HEK293 (cell line): Measurements from ENCODE around the gene ESPL1.

Experiments
- CTCF ChIA-PET: fragments of 350-600 bp; formaldehyde crosslinking; extraction: SDS; loops from one replicate; lab custom pipeline; 2021; ENCODE audit warnings: antibody characterized with exemption; lab: Yijun Ruan, JAX
- POLR2A ChIA-PET: fragments of 300-600 bp; formaldehyde crosslinking; extraction: SDS; loops from one replicate; lab custom pipeline; 2020; ENCODE audit warnings: antibody characterized with exemption, inconsistent platforms; lab: Yijun Ruan, JAX
- H3K27ac ChIP-seq: fragments of 200-500 bp; sonication (Bioruptor generic); 2 replicates; pipeline ENCODE4 v1.5.1; 2014; ENCODE audit warnings: low read depth, low read length, control low read depth, inconsistent platforms; ENCODE audit errors: extremely low read depth
- H3K36me3 ChIP-seq, 2 experiments: fragments of 200-500 bp in 1 of 2; sonication (Bioruptor generic) in 1 of 2; 1 replicate in 1 of 2; 2 replicates in 1 of 2; pipeline ENCODE4 v1.5.1; 2014 to 2017; ENCODE audit warnings: inconsistent platforms in 2 of 2, low read length in 2 of 2; ENCODE audit not compliant: control insufficient read depth in 2 of 2, insufficient read depth in 1 of 2
- H3K4me1 ChIP-seq: fragments of 200-500 bp; sonication (Bioruptor generic); 2 replicates; pipeline ENCODE4 v1.5.1; 2014; ENCODE audit warnings: mild to moderate bottlenecking, low read length, inconsistent platforms; ENCODE audit not compliant: control insufficient read depth, insufficient read depth
- H3K4me3 ChIP-seq: 2 replicates; pipeline ENCODE4 v1.5.1; 2011; ENCODE audit warnings: low read depth, mild to moderate bottlenecking, control low read depth, low read length, moderate library complexity
- H3K9me3 ChIP-seq: fragments of 200-500 bp; sonication (Bioruptor generic); 2 replicates; pipeline ENCODE4 v1.5.1; 2014; ENCODE audit warnings: low read depth, low read length, inconsistent platforms; ENCODE audit not compliant: control insufficient read depth, insufficient read depth
- FEZF1 ChIP-seq: fragments of 450-650 bp; formaldehyde crosslinking; IDR thresholded peaks from 2 replicates; pipeline ENCODE4 v1.5.1; 2016; ENCODE audit warnings: missing biosample characterization, missing genetic modification characterization
- GLIS1 ChIP-seq: fragments of 450-650 bp; formaldehyde crosslinking; IDR thresholded peaks from 2 replicates; pipeline ENCODE4 v1.5.1; 2016; ENCODE audit warnings: missing biosample characterization, missing genetic modification characterization
- HOXA7 ChIP-seq: sonication (generic); formaldehyde crosslinking; IDR thresholded peaks from 2 replicates; pipeline ENCODE4 v1.8.1; 2022; ENCODE audit warnings: missing genetic modification reagents, borderline replicate concordance
- OVOL3 ChIP-seq: fragments of 450-650 bp; formaldehyde crosslinking; IDR thresholded peaks from 2 replicates; pipeline ENCODE4 v1.5.1; 2016; ENCODE audit warnings: missing biosample characterization, missing genetic modification characterization
- PRDM1 ChIP-seq: fragments of 450-650 bp; formaldehyde crosslinking; IDR thresholded peaks from 2 replicates; pipeline ENCODE4; 2016; ENCODE audit warnings: missing biosample characterization, missing genetic modification characterization
- ZBTB48 ChIP-seq: fragments of 450-650 bp; formaldehyde crosslinking; IDR thresholded peaks from 2 replicates; pipeline ENCODE4 v1.5.1; 2016; ENCODE audit warnings: missing biosample characterization, missing genetic modification characterization
- ZFHX2 ChIP-seq: fragments of 450-650 bp; formaldehyde crosslinking; conservative IDR thresholded peaks from 2 replicates; pipeline ENCODE4 v1.5.1; 2016; ENCODE audit warnings: missing biosample characterization, missing genetic modification characterization
- ZNF10 ChIP-seq: fragments of 450-650 bp; formaldehyde crosslinking; IDR thresholded peaks from 2 replicates; pipeline ENCODE4 v1.5.1; 2017; ENCODE audit warnings: missing biosample characterization, missing genetic modification characterization
- ZNF114 ChIP-seq: fragments of 450-650 bp; formaldehyde crosslinking; IDR thresholded peaks from 2 replicates; pipeline ENCODE4 v1.5.0; 2017; ENCODE audit warnings: missing biosample characterization, missing genetic modification characterization
- ZNF121 ChIP-seq: fragments of 450-650 bp; formaldehyde crosslinking; IDR thresholded peaks from 2 replicates; pipeline ENCODE4 v1.5.1; 2016; ENCODE audit warnings: missing biosample characterization, missing genetic modification characterization
- ZNF202 ChIP-seq: fragments of 450-650 bp; formaldehyde crosslinking; IDR thresholded peaks from 2 replicates; pipeline ENCODE4 v1.5.1; 2016; ENCODE audit warnings: missing biosample characterization, missing genetic modification characterization, borderline replicate concordance
- ZNF223 ChIP-seq: fragments of 450-650 bp; formaldehyde crosslinking; IDR thresholded peaks from 2 replicates; pipeline ENCODE4 v1.5.1; 2016; ENCODE audit warnings: missing biosample characterization, missing genetic modification characterization
- ZNF362 ChIP-seq: fragments of 450-650 bp; formaldehyde crosslinking; IDR thresholded peaks from 2 replicates; pipeline ENCODE4 v1.5.1; 2016; ENCODE audit warnings: missing biosample characterization, missing genetic modification characterization
- ZNF398 ChIP-seq: fragments of 450-650 bp; formaldehyde crosslinking; IDR thresholded peaks from 2 replicates; pipeline ENCODE4 v1.5.1; 2017; ENCODE audit warnings: missing biosample characterization, missing genetic modification characterization
- ZNF514 ChIP-seq: fragments of 450-650 bp; formaldehyde crosslinking; IDR thresholded peaks from 2 replicates; pipeline ENCODE4 v1.5.1; 2016; ENCODE audit warnings: missing biosample characterization, missing genetic modification characterization
- ZNF530 ChIP-seq: fragments of 450-650 bp; formaldehyde crosslinking; IDR thresholded peaks from 2 replicates; pipeline ENCODE4 v1.5.1; 2016; ENCODE audit warnings: low read depth, missing biosample characterization, missing genetic modification characterization
- ZNF549 ChIP-seq: fragments of 450-650 bp; IDR thresholded peaks from 2 replicates; pipeline ENCODE4 v1.5.1; 2018; ENCODE audit warnings: missing biosample characterization, missing genetic modification characterization, mild to moderate bottlenecking, inconsistent platforms, moderate library complexity
- ZNF624 ChIP-seq: fragments of 450-650 bp; formaldehyde crosslinking; IDR thresholded peaks from 2 replicates; pipeline ENCODE4 v1.5.1; 2017; ENCODE audit warnings: missing biosample characterization, missing genetic modification characterization
- ZNF626 ChIP-seq: fragments of 450-650 bp; sonication (Bioruptor Pico); formaldehyde crosslinking; IDR thresholded peaks from 2 replicates; pipeline ENCODE4 v1.5.1; 2018; ENCODE audit warnings: missing biosample characterization, missing genetic modification characterization, inconsistent platforms
- ZNF658 ChIP-seq: fragments of 450-650 bp; formaldehyde crosslinking; IDR thresholded peaks from 2 replicates; pipeline ENCODE4; 2016; ENCODE audit warnings: missing biosample characterization, missing genetic modification characterization
- ZNF701 ChIP-seq: fragments of 450-650 bp; formaldehyde crosslinking; IDR thresholded peaks from 2 replicates; pipeline ENCODE4 v1.5.1; 2016; ENCODE audit warnings: missing biosample characterization, missing genetic modification characterization
- TF ChIP-seq, protein P1 (sequence below): fragments of 450-650 bp; formaldehyde crosslinking; IDR thresholded peaks from 2 replicates; pipeline ENCODE4; 2016; ENCODE audit warnings: missing biosample characterization, missing genetic modification characterization
- TF ChIP-seq, protein P2 (sequence below): fragments of 450-650 bp; formaldehyde crosslinking; IDR thresholded peaks from 2 replicates; pipeline ENCODE4 v1.5.1; 2017; ENCODE audit warnings: missing biosample characterization, missing genetic modification characterization

The ESPL1 gene

DNA sequence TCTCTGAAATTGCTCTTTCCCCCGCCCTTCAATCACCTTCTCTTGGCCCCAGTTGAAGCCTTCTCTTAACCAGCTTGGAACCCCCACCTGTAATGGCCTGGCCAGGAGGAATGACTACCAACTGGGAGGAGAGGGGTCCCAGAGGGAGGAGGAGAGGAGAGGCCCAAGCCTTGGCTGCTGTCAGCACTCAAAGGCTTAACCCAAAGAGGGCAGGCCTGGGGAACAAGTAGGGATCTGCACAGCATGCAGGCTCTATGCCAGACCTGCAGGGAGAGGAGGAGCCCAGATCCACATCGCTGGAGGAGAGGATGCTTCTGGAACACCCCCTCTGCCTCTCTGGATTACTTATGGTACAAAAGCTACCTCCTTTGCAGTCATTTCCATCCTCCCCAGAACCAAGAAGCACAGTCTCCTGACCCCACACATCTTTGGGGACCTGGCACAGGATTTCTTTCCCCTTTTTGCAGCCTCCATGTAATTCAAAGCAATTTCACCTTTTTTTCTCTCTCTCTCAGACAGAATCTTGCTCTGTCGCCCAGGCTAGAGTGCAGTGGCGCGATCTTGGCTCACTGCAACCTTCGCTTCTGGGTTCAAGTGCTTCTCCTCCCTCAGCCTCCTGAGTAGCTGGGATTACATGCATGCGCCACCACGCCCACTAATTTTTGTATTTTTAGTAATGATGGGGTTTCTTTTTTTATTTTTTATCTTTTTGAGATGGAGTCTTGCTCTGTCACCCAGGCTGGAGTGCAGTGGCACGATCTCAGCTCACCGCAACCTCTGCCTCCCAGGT is 42.3 kb upstream of the ESPL1 start (continued):
- TF ChIP-seq, protein P1, sequence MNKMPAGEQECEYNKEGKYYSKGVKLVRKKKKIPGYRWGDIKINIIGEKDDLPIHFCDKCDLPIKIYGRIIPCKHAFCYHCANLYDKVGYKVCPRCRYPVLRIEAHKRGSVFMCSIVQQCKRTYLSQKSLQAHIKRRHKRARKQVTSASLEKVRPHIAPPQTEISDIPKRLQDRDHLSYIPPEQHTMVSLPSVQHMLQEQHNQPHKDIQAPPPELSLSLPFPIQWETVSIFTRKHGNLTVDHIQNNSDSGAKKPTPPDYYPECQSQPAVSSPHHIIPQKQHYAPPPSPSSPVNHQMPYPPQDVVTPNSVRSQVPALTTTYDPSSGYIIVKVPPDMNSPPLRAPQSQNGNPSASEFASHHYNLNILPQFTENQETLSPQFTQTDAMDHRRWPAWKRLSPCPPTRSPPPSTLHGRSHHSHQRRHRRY (tag by site-specific recombination) = no peak
- TF ChIP-seq, protein P2, sequence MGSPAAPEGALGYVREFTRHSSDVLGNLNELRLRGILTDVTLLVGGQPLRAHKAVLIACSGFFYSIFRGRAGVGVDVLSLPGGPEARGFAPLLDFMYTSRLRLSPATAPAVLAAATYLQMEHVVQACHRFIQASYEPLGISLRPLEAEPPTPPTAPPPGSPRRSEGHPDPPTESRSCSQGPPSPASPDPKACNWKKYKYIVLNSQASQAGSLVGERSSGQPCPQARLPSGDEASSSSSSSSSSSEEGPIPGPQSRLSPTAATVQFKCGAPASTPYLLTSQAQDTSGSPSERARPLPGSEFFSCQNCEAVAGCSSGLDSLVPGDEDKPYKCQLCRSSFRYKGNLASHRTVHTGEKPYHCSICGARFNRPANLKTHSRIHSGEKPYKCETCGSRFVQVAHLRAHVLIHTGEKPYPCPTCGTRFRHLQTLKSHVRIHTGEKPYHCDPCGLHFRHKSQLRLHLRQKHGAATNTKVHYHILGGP (tag by site-specific recombination) = no peak
- TF ChIP-seq ZNF362 (tag by site-specific recombination) (no peak), FEZF1 (tag by site-specific recombination) (no peak), ZBTB48 (no peak), OVOL3 (tag by site-specific recombination) (no peak), ZNF530 (tag by site-specific recombination) (no peak), ZNF658 (tag by site-specific recombination) (no peak)
- TF ChIP-seq, all 188 proteins: peak for 5

- Histone ChIP-seq H3K9me3 (no peaks in the 10 kb centered on the region), H3K4me1 (peaks cover 4% of the 10 kb centered on the region), H3K27ac (no peak overlapping the region), H3K36me3 (no peaks in the 10 kb centered on the region), H3K4me3 (no peak overlapping the region)
- CTCF ChIA-PET = interaction anchor here (0.9 to 1.2 kb wide), 2 partner anchors 14 to 161 kb away, joined by 3 read pairs; no protein-coding TSS in a partner anchor
- POLR2A ChIA-PET = no interaction called here
- TF ChIP-seq ZNF223 (tag by site-specific recombination) (no peak), ZNF202 (tag by site-specific recombination) (no peak), ZNF121 (tag by site-specific recombination) (no peak), ZNF549 (tag by site-specific recombination) (no peak)
These were observed 41.3 kb upstream of the ESPL1 start for GRCh38 chr12:53226815-53227214.

GRCh38 chr12:53227341-53227740 is 40.8 kb upstream of the ESPL1 start:
- TF ChIP-seq ZNF624 (no peak), ZNF398 (tag by site-specific recombination) (no peak), ZBTB48 (no peak), PRDM1 (no peak), HOXA7 (no peak), ZFHX2 (tag by site-specific recombination) (no peak), GLIS1 (tag by site-specific recombination) (no peak), ZNF514 (no peak), ZNF626 (tag by site-specific recombination) (no peak), ZNF10 (tag by site-specific recombination) (no peak), ZNF114 (tag by site-specific recombination) (no peak), ZNF701 (tag by site-specific recombination) (no peak)
- no peaks in the 10 kb centered on the region for H3K9me3 ChIP-seq
- CTCF ChIA-PET = no interaction called here
- H3K4me1 ChIP-seq = peaks cover under 1% of the 10 kb centered on the region
- H3K4me3 ChIP-seq = no peak overlapping the region
- H3K36me3 ChIP-seq = no peaks in the 10 kb centered on the region
- POLR2A ChIA-PET = no interaction called here
- H3K27ac ChIP-seq = no peak overlapping the region
